Lower leg skin (tissue), 4 donors: ENCODE measurements around the gene KLHDC7B. TPM values are rescaled to one million over a fixed set of nuclear protein-coding genes. Genes with fewer than 3 reads are reported as not detected.

Experiments used
- DNase-seq, 2 donors: peaks; one replicate each; pipeline ENCODE4 v3.0.0-alpha.2; 2019; ENCODE audit warnings: low spot score in 2 of 2
- H3K4me3 ChIP-seq: fragments of 200-600 bp; sonication (generic); 2 replicates; pipeline ENCODE4 v1.5.1; 2017; ENCODE audit warnings: mild to moderate bottlenecking, low read depth; ENCODE audit not compliant: poor library complexity, severe bottlenecking
- CTCF ChIP-seq, 3 donors: fragments of 450-650 bp; IDR thresholded peaks; one replicate each; pipeline ENCODE4 v1.5.1; 2016; ENCODE audit warnings: antibody characterized with exemption in 3 of 3, mild to moderate bottlenecking in 3 of 3, moderate library complexity in 2 of 3
- POLR2A ChIP-seq, 2 donors: fragments of 450-650 bp; IDR thresholded peaks; one replicate each; pipeline ENCODE4 v1.6.1; 2016 to 2017; ENCODE audit warnings: antibody characterized with exemption in 2 of 2, mild to moderate bottlenecking in 1 of 2, moderate library complexity in 1 of 2
- WGBS, 2 donors: methylation state at CpG; one replicate each; pipeline ENCODE4 v1.1.5; 2018; 5-methylcytosine and 5-hydroxymethylcytosine counted together
- intact Hi-C: fragments of 100-400 bp; cut with DNase I; formaldehyde crosslinking; loops from one replicate; pipeline ENCODE4 v1.15.0; 2023; ENCODE audit warnings: low total_unique reads
- total RNA-seq, 4 donors: library from RNA; depleted of rRNA; stranded (reverse); fragments of >200 nt; gene quantifications; one replicate each; pipeline ENCODE4 v1.1.0, GENCODE V29; 2016

The KLHDC7B gene
- total RNA-seq, 4 donors from 2014 or later: 0.07 to 0.10 TPM; not detected in 2

GRCh38 chr22:50526834-50527801, 18.6 kb upstream of the KLHDC7B start:
- no peak overlapping the region for H3K4me3 ChIP-seq
- peak; percentile 67 to 93 for DNase-seq
- WGBS, 2 donors: 36 to 42% methylated on average over 29 of the region's 29 CpGs
- intact Hi-C loops: no loop called here
- TF ChIP-seq POLR2A (IDR thresholded peaks at IDR 0.05) (no peak), CTCF (IDR thresholded peaks at IDR 0.05) (no peak)

- no peak for TF ChIP-seq POLR2A (IDR thresholded peaks at IDR 0.05)
- TF ChIP-seq CTCF (IDR thresholded peaks at IDR 0.05): no peak
- DNase-seq: no peak
- intact Hi-C loops: no loop called here
- no peak overlapping the region for H3K4me3 ChIP-seq
- WGBS, 2 donors: 90 to 94% methylated on average over 17 to 18 of the region's 18 CpGs
Observed at GRCh38 chr22:50527921-50528681, 17.6 kb upstream of the KLHDC7B start.

GRCh38 chr22:50528682-50529415, 16.9 kb upstream of the KLHDC7B start:
- 70 to 72% methylated on average over 8 to 14 of the region's 15 CpGs for WGBS, 2 donors
- no peak for TF ChIP-seq CTCF (IDR thresholded peaks at IDR 0.05)
- TF ChIP-seq POLR2A (IDR thresholded peaks at IDR 0.05): no peak
- intact Hi-C loops: no loop called here
- DNase-seq: no peak
- H3K4me3 ChIP-seq: peak overlapping the region; percentile 61

GRCh38 chr22:50529416-50529896, 16.2 kb upstream of the KLHDC7B start:
- peak in 1 of 2 donors; percentile 95 for DNase-seq
- WGBS, 2 donors: 12 to 22% methylated on average over 27 to 33 of the region's 50 CpGs
- TF ChIP-seq POLR2A (IDR thresholded peaks at IDR 0.05) (no peak), CTCF (IDR thresholded peaks at IDR 0.05) (no peak)
- intact Hi-C loops: no loop called here
- peak overlapping the region; percentile 61 for H3K4me3 ChIP-seq

GRCh38 chr22:50529897-50530579, 15.7 kb upstream of the KLHDC7B start, which contains the start of gene TYMP:
Gene TYMP, minus strand, starts transcription at chr22:50530012. Its CDS starts 303 bp downstream, at chr22:50529709.
- peak within 1 kb of the TSS; percentile 61 for H3K4me3 ChIP-seq
- 0% methylated on average over 20 to 72 of the region's 92 CpGs for WGBS, 2 donors
- TF ChIP-seq CTCF (IDR thresholded peaks at IDR 0.05) (peak in 1 of 3 donors; percentile 18), POLR2A (IDR thresholded peaks at IDR 0.05) (peak in 1 of 2 donors; percentile 2)
- intact Hi-C loops: no loop called here
- peak; percentile 77 to 97 for DNase-seq
